NCI-H1436 (cell line): ENCODE results near the gene OR2V1.
"Not testable (repeated sequence)": the region's sequence is repeated elsewhere in the genome, so short reads cannot be mapped to it uniquely, and the experiment has no call there.

Source experiments
- DNase-seq: peaks from one replicate; lab custom pipeline; 2025; lab: John Stamatoyannopoulos, UW

Gene OR2V1

DNA sequence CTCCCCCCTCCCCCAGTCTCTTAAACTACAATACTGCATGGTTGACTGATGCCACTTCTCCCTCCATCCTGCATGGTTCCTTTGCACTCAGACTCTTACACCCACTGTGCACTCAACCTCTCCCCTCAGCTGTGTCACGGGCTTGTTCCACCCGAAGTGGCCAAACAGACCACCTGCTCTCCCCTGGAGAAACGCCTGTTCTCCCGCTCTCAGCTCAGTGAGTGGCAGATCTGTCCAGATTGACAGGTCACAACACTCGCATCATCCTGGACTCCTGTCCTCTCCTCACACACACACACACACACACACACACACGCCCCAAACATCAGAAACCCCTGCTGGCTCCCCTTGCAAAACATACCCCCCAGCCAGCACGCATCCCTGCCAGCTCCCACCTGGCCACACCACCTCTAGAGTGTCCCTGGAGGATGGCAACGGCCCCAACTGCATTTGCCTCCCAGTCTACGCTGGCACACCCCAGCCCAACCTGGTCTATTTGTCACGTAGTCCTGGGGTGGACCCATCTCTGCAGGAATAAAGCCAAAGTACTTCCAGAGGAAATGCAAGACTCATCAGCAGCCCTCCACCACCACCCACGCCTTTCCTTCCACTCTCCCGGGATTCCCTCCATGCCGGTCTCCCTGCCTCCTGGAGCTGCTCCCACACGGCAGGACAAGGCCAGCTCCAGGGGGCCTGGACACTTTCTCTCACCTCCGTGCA is 2.9 kb downstream of the OR2V1 start:
- no peak for DNase-seq

DNA sequence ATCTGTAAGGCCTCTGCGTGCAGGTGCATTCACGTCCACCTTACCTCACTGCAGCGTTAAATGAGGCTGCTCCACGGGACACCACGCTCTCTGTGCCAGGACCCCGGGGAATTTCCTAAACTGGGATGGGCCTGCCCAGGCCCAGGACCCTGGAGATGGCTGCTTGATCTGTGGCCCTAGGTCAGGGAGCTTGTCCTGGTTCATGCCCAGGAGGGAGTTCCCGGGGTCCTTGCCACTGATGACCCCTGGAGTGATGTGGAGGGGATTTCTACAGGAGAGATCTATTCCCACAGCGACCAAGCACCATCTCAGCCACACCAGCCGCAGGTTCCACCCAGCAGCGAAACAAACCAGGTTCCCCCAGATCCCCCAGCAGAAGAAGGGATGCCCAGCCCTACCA is 3.5 kb downstream of the OR2V1 start:
- DNase-seq, result no peak

DNA sequence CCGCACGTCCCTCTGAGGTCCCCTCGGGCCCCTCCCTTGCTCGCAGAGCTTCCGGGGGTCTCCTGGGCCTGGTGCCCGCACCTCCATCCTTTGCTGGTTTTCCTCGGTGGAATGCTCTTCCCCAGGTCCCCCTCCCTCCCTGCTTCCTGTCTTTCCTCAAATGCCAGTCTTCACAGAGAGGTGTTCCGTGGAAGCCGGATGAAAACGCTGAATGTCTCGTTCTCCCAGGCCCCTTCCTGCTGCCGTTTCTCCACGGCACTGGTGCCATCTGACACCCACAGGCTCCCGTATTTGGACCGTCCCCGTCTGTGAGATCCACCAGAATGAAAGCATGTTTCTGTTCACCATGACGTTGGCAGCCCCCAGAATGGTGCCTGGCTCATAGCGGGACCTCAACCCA is 4.1 kb downstream of the OR2V1 start:
- no peak for DNase-seq

- no peak for DNase-seq
Measured at GRCh38 chr5:181124526-181124925, 6.4 kb downstream of the OR2V1 start.

GRCh38 chr5:181121675-181122561 is 9.1 kb downstream of the OR2V1 start:
- no peak for DNase-seq

GRCh38 chr5:181120761-181121160 is 10.2 kb downstream of the OR2V1 start:
- DNase-seq, result no peak

- DNase-seq, result no peak
Measured at GRCh38 chr5:181120306-181120705, 10.7 kb downstream of the OR2V1 start.

GRCh38 chr5:181119105-181119504 is 11.9 kb downstream of the OR2V1 start:
- no peak for DNase-seq

- DNase-seq, result no peak
Measured at GRCh38 chr5:181118369-181118768, 12.6 kb downstream of the OR2V1 start.

DNA sequence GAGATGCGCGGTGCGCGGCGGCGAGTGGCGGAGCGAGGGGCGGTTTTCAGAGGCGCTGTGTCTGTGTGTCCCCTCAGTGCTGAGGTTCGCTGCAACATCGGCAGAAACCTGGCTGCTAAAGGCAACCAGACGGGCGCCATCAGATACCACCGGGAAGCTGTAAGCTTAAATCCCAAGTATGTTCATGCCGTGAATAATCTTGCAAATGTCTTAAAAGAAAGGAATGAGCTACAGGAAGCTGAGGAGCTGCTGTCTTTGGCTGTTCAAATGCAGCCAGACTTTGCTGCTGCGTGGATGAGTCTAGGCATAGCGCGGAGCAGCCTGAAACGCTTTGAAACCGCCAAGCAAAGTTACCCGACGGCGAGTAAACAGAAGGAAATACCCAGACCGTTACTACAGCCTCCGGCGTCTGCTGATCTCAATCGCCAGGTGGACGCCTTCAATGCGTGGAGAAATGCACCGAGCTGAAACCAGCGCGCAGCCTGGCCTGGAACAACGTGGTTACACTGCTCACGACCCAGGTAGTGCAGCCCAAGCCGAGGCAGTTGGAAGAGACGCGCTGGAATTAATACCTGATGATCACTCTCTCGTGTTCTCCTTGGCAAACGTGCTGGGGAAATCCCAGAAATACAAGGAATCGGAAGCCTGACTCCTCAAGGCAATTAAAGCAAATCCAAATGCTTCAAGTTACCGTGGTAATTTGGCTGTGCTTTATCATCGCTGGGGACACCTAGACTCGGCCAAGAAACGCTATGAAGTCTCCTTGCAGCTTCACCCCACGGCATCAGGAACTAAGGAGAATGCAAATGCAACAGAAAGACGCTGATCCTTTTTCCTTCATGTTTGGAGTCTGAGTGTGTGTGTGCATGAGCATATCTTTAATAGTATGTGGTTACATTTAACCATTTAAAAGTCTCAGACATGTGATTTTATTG is 15.9 kb downstream of the OR2V1 start:
- DNase-seq, result no peak

DNA sequence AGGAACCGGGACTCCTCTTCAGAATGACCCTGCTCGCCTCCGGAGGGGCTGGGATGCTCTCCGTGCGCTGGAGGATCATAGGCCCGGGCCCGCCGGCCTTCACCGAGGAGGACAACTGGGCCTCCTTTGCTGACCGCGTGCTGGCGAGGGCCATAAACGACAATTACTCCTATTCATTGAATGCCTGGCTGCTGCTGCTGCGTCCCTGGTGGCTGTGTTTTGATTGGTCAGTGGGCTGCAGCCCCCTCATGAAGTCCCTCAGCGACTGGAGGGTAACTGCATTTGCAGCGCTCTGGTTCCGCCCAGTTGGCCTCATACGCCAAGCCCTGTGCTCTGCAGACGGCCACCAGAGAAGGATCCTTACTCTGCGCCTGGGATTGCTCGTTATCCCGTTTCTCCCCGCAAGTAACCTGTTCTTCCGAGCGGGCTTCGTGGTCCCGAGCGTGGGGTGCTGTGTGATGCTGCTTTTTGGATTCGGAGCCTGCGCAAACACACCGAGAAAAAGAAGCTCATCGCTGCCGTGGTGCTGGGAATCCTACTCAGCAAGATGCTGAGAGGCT is 16.6 kb downstream of the OR2V1 start:
- DNase-seq, result no peak

GRCh38 chr5:181113572-181113971 is 17.4 kb downstream of the OR2V1 start:
- not testable (repeated sequence) for DNase-seq

DNA sequence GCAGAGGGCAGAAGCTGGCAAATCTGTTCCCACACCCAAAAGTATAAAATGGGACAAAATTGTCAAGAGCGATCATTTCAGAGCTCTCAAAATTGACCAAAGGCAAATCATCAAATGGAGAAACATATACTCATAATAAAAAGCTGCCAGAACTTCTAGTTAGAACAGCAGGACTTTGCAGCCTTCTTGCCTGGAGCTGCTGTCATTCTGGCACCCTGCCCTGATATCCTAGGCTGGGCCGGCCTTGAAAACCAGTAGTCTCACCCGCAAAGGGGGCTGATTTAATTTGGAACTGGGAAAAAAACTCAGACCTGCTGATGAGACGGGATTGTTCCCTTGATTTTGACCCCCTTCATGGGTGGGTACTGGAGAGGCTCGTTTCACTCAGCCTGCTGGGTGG is 18.5 kb downstream of the OR2V1 start:
- DNase-seq, result no peak

DNA sequence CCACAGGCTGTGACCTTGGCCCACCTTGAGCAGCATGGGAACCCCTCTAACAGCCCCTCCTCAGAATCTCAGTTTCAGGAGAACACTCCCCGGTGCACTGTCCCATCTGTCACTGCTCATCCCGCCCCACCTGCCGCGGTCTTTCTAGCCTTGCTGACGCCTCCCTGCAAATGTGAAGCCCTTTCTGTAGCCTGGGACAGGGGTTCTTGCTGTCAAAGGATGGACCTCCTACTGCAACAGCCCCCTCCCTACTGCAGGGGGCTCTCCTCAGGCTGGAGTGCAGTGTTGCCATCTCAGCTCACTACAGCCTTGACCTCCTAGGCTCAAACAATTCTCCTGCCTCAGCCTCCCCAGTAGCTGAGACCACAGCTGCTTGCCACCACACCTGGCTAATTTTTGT is 20.0 kb downstream of the OR2V1 start:
- DNase-seq, result no peak

DNA sequence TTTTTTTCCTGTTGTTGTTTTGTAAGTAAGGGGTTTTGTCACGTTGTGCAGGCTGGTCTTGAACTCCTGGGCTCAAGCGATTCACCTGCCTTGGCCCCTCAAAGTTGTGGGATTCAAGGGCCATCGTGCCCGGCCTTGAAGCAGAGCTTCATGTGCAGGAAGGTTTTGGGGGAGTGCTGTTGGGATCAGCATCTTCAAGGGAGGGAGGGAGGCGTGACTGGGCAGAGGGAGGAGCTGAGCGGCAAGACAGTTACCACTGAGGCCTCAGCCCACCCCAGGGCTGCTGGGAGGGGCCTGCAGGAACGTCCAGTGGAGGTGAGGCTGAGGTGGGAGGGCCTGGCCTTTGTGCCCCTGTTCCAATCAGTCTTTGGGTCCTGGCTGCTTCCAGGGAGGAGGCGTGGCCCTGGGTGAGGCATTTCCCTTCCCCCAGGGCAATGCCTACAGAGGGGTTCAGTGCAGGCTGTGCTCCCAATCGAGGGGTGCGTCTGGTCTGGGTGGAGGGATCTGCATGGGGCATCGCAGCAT is 21.4 kb downstream of the OR2V1 start:
- DNase-seq, result no peak

GRCh38 chr5:181108578-181109165 is 22.3 kb downstream of the OR2V1 start:
- DNase-seq, result no peak

DNA sequence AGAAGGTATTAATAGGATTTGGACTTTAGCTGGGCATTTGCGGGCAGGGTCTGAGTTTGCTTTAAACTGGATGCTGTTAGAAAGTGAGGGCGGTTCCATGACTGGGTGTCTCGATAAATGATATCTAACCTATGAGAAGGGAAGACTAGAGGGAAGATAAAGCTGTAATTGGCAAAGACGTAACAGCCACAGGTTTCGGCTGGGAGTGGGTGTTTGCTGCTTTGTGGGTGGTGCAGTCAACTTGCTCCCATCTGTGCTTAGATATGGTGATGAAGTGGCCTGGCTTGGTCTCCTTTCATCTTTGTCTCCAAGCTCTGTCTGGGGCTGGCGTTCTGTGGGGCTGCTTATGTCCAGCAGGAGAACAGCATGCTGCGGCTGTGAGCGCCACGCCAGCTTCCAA is 23.3 kb downstream of the OR2V1 start:
- no peak for DNase-seq

GRCh38 chr5:181105391-181106025 is 25.5 kb downstream of the OR2V1 start:
- no peak for DNase-seq

- DNase-seq, result not testable (repeated sequence)
Measured at GRCh38 chr5:181104606-181105390, 26.2 kb downstream of the OR2V1 start.

DNA sequence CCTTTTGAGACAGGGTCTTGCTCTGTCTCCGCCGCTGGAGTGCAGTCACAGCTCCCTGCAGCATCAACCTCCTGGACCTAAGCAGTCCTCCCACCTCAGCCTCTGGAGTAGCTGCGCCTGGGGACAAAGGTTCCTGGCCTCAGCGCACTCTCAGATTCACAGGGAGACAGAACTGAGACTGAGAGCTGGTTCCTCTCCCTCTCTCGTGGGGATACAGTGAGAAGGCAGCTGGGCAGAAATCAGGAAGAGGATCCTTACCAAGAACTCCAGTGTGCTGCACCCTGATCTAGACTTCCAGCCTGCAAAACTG is 26.8 kb downstream of the OR2V1 start:
- DNase-seq, result not testable (repeated sequence)
